HG03571 (cell line): Measurements from ENCODE around the gene CFAP100.
A peak's percentile ranks its signal among the peaks of the same experiment; 100 is the strongest.

Experiments
- ATAC-seq: cut with Tn5 transposase; IDR thresholded peaks from one replicate; pipeline ENCODE4 v1.9.1; 2021; ENCODE audit not compliant: unreplicated experiment

CFAP100 gene

GRCh38 chr3:126475413-126476114 lies 80.9 kb downstream of the CFAP100 start, which contains the start of gene ZXDC:
TSS of gene ZXDC (minus strand) at chr3:126475891. CDS start at chr3:126475865, 26 bp downstream.
- ATAC-seq: peak; percentile 74

DNA sequence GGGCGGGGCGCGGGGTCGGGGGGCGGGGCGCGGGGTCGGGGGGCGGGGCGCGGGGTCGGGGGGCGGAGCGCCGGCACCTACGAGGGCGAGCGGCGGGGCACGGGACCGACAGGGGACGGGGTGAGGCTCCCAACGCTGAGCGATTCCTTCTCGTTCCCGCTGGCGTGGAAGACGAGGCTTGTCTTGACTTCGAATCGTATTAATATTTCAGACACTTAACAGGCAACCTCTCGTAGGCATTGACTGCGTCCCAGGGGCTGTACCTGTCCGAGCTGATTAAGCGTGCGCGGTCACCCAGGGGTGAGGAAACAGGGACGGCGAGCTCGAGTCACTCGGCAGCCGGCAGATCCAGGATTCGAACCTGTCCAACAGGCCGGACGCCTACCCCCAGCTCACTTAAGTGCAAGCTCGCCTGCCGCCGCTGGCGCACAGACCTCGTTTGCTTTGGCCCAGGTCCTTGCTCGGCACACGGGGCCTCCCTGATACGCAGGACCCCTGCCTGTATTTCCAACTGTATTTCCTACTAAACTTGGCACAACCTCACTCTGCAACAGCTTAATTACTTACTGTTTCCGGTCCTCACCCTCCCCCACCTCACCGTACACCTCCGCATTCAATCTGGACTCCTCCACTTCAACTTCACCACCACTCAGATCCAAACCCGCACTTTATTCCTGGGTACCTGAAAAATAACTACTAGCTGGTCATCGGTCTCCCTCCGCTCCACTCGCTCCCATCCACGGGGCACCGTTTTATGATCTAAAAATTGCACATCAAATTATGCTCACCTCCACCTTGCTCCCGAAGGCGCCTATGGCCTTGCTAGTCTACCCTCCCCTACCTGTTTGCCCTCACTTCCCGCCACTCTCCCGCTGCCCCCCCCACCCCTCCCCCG lies 81.7 kb downstream of the CFAP100 start:
- ATAC-seq: peak; percentile 17

DNA sequence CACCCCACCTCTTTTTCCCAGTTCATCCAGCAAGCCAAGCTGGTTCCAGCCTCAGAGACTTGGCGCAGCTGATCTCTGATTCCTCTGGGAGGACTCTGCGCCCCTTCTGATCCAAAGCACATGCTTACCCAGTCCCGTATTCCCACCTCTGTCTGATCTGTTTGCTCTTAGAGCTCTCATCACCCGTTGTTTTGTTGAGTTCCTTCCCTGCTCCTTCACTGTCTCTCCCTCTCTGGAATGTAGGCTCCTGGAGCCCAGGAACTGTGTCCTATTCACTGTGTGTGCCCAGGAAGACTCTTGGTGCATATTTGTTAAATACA lies 82.3 kb downstream of the CFAP100 start:
- no peak for ATAC-seq

- no peak for ATAC-seq
These were observed 84.0 kb downstream of the CFAP100 start for GRCh38 chr3:126478581-126479310.

- no peak for ATAC-seq
These were observed 84.9 kb downstream of the CFAP100 start for GRCh38 chr3:126479642-126480041.

DNA sequence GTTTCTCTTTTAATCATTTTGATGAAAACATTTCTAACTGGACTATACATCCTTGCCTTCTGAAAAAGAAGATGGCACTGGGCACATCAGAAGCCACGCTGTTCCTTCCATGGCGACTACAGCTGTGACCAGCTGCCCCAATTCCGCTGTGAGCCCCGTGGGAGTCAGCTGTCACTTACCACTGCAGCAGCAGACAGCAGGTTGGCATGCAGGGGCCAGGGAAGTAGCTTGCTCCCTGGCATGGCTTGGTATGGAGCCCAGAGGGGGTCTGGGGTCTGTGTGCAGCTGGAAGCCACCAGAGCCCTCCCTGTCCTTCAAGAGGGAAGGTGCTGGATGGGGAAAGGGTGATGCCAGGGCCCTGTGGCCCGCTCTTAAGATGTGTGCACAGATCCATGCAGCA lies 85.5 kb downstream of the CFAP100 start:
- no peak for ATAC-seq

DNA sequence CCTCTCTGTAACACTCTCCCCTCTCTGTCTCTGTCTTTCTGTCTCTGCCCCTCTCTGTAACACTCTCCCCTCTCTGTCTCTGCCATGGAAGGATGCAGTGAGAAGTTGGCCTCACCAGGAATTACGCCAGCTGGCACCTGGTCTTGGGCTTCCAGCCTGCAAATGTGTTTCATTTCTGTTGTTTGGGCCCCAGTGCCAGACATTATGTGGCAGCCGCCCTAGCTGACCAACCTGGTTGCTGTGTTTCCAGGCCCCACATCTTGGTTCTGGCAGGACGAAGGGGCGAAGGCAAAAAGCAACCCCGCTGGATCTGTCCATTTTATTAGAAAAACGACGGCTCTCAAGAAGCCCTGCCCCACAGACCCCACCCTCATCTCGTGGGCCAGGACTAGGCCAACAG lies 86.2 kb downstream of the CFAP100 start:
- ATAC-seq: no peak

GRCh38 chr3:126481808-126482502 lies 87.2 kb downstream of the CFAP100 start:
- ATAC-seq: no peak

DNA sequence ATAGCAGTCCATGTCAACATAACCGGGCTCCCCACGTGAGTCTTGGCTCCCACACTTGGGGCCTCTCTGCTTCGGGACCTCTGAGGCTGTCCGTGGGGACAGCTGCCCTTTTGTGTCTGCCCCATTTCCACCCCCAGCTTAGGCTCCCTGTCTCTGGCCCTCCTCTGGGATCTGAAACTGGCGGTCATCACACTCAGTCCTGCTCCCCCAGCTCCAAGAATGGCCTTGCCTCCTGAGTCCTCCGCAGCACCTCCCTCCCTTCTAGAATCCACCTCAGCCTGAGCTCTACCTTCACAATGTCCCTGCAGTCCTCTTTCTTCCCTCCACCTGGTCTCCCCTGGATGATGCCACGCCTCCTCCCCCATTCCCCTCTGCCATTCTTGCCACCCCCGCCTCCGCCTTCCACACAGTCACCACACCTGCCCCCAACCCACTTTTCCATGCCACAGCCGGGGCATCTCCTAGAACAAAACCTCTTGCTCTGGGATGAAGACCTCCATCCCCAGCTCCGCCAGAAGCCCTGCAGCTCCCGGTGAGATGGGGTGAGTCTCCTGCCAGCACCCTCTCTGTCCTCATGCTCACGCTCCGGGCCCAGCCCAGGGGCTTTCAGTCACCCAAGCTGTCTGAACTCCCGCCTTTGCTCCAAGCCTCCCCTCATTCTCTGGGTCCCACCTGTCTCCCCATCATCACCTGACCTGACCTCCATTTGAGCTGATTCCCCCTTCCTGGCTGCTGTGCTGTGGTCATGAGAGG lies 88.0 kb downstream of the CFAP100 start:
- no peak for ATAC-seq

DNA sequence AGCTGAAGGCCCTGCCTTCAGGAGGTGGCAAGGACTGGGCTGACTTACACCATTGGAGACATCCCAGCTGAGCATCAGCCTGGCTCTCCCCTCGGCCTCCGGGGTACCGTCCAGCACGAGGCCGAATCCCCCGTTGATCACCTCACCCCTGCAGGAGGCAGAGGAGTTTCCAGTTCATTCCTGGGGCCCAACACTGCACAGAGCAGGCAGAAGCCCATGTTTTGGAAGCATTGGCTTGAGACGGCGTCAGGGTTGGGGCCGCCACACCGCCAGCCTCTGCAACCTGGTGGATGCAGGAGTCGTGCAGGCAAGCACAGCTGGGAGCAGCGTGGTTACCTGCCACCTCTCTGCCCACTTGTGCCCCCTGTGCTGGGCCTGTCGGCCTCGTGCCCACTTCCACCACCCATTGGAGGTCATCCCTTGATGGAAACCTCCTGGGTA lies 88.6 kb downstream of the CFAP100 start:
- ATAC-seq: no peak

DNA sequence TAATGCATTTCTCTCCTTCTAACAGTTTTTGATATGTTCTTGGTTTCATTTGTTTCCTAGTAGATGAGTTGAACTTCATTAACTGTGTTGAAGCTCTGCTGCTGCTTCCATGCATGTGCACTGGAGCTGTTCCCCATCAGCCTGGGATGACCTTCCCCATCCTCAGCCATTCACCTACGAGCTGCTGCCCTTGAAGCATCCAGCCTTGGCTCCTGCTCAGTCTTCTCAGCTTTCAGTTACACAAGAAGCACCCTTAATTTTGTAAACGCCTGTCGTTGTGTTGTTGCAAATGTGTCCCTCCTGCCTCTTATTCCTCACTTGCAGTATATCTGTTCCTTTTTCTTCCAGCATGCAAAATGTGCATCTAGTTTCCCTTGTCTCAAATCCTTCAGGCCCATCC lies 89.4 kb downstream of the CFAP100 start:
- no peak for ATAC-seq

- ATAC-seq: no peak
These were observed 90.0 kb downstream of the CFAP100 start for GRCh38 chr3:126484662-126485061.

GRCh38 chr3:126485176-126485897 lies 90.6 kb downstream of the CFAP100 start:
- no peak for ATAC-seq

DNA sequence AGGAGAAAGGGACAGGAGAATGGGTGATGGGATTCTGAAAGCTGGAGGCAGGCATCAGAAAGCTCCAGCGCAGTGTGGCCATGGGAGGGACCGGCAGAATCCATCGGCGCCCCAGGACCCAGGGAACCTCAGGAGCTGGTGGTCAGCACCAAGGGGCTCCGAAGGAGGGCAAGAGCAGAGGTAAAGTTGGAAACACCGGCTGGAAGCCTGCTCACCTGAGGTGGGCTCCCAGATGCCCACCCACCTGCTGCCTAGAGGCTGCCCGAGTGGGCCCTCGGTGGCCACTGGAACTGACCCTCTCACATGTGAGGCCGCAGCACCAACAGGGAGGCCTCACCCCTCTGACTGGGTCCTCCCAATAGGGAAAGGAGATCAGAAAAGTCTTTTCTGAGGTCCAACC lies 91.2 kb downstream of the CFAP100 start:
- ATAC-seq: no peak
